WTC11 (cell line): ENCODE measurements around the gene MLEC. TPM values are rescaled to one million over a fixed set of nuclear protein-coding genes. Genes with fewer than 3 reads are reported as not detected.

Source experiments
- ATAC-seq: fragments of 200-7000 bp; cut with Tn5 transposase; 2 replicates; pipeline ENCODE4 v1.10.0; 2021; ENCODE audit warnings: mild to moderate bottlenecking, moderate library complexity
- CTCF ChIA-PET: fragments of 300-600 bp; sonication (Branson Sonifier 250); formaldehyde crosslinking; loops from one replicate; lab custom pipeline; 2021; ENCODE audit warnings: antibody characterized with exemption; lab: Charles Lee
- POLR2A ChIA-PET: fragments of 350-600 bp; sonication (Branson Sonifier 250); formaldehyde crosslinking; loops from one replicate; lab custom pipeline; 2021; ENCODE audit warnings: antibody characterized with exemption; lab: Charles Lee
- DNase-seq: peaks from one replicate; pipeline ENCODE4 v3.0.0; 2021; ENCODE audit warnings: low spot score
- H3K27ac Mint-ChIP-seq: 2 replicates; pipeline ENCODE4 v1.8.0; 2021; ENCODE audit warnings: mixed read lengths
- H3K27me3 Mint-ChIP-seq: 2 replicates; pipeline ENCODE4 v1.8.0; 2021; ENCODE audit warnings: low read depth, mild to moderate bottlenecking, moderate library complexity, mixed read lengths
- H3K36me3 Mint-ChIP-seq: 2 replicates; pipeline ENCODE4 v1.8.0; 2021; ENCODE audit warnings: mixed read lengths
- H3K4me1 Mint-ChIP-seq: 2 replicates; pipeline ENCODE4 v1.8.0; 2022; ENCODE audit warnings: mixed read lengths
- H3K4me3 Mint-ChIP-seq: 2 replicates; pipeline ENCODE4 v1.8.0; 2021; ENCODE audit warnings: mild to moderate bottlenecking, moderate library complexity, mixed read lengths
- H3K9me3 Mint-ChIP-seq: 2 replicates; pipeline ENCODE4 v1.8.0; 2021; ENCODE audit warnings: mixed read lengths
- AR ChIP-seq: fragments of 250-450 bp; sonication (Bioruptor Pico); IDR thresholded peaks from 2 replicates; pipeline ENCODE4 v1.9.0; 2021; ENCODE audit warnings: mild to moderate bottlenecking
- CBFB ChIP-seq: sonication (generic); formaldehyde crosslinking; IDR thresholded peaks from 2 replicates; pipeline ENCODE4 v1.8.1; 2022; ENCODE audit warnings: mild to moderate bottlenecking, low read depth, missing genetic modification reagents
- ELF4 ChIP-seq: sonication (generic); formaldehyde crosslinking; IDR thresholded peaks from 2 replicates; pipeline ENCODE4 v1.8.1; 2022; ENCODE audit warnings: low read depth, mild to moderate bottlenecking, moderate library complexity, missing genetic modification reagents
- EMX1 ChIP-seq: fragments of 250-450 bp; sonication (Bioruptor Pico); IDR thresholded peaks from 2 replicates; pipeline ENCODE4 v1.8.0; 2021; ENCODE audit warnings: mild to moderate bottlenecking
- ESRRA ChIP-seq: sonication (generic); formaldehyde crosslinking; IDR thresholded peaks from 2 replicates; pipeline ENCODE4 v1.8.1; 2022; ENCODE audit warnings: mild to moderate bottlenecking, missing genetic modification reagents, borderline replicate concordance
- GRHL2 ChIP-seq: fragments of 250-450 bp; sonication (Bioruptor Pico); IDR thresholded peaks from 2 replicates; pipeline ENCODE4 v1.8.0; 2022; ENCODE audit warnings: mild to moderate bottlenecking, moderate library complexity; ENCODE audit not compliant: insufficient replicate concordance, severe bottlenecking
- JUN ChIP-seq: sonication (generic); formaldehyde crosslinking; IDR thresholded peaks from 2 replicates; pipeline ENCODE4 v1.8.0; 2023; ENCODE audit warnings: mild to moderate bottlenecking, missing genetic modification reagents
- KAT7 ChIP-seq: sonication (generic); formaldehyde crosslinking; IDR thresholded peaks from 2 replicates; pipeline ENCODE4 v1.8.1; 2023; ENCODE audit warnings: missing genetic modification reagents, mild to moderate bottlenecking, borderline replicate concordance
- MYBL2 ChIP-seq: sonication (generic); formaldehyde crosslinking; IDR thresholded peaks from 2 replicates; pipeline ENCODE4 v1.8.1; 2023; ENCODE audit warnings: mild to moderate bottlenecking, moderate library complexity, missing genetic modification reagents
- NFATC4 ChIP-seq: fragments of 250-450 bp; sonication (Bioruptor Pico); IDR thresholded peaks from 2 replicates; pipeline ENCODE4 v1.9.0; 2021; ENCODE audit warnings: mild to moderate bottlenecking
- NFE2L1 ChIP-seq: sonication (generic); formaldehyde crosslinking; IDR thresholded peaks from 2 replicates; pipeline ENCODE4 v1.8.1; 2023; ENCODE audit warnings: missing genetic modification reagents
- PREB ChIP-seq: sonication (generic); formaldehyde crosslinking; IDR thresholded peaks from 2 replicates; pipeline ENCODE4 v1.8.1; 2022; ENCODE audit warnings: mild to moderate bottlenecking, missing genetic modification reagents, moderate library complexity, borderline replicate concordance
- TEAD1 ChIP-seq: sonication (generic); formaldehyde crosslinking; IDR thresholded peaks from 2 replicates; pipeline ENCODE4 v1.8.0; 2022; ENCODE audit warnings: mild to moderate bottlenecking, missing genetic modification reagents
- TEAD4 ChIP-seq: sonication (generic); formaldehyde crosslinking; IDR thresholded peaks from 2 replicates; pipeline ENCODE4 v1.8.0; 2022; ENCODE audit warnings: mild to moderate bottlenecking, missing genetic modification reagents
- USF1 ChIP-seq: sonication (generic); formaldehyde crosslinking; IDR thresholded peaks from 2 replicates; pipeline ENCODE4 v1.8.0; 2022; ENCODE audit warnings: mild to moderate bottlenecking, missing genetic modification reagents
- ZBTB43 ChIP-seq: sonication (generic); formaldehyde crosslinking; IDR thresholded peaks from 2 replicates; pipeline ENCODE4 v1.8.1; 2023; ENCODE audit warnings: mild to moderate bottlenecking, missing genetic modification reagents
- ZNF219 ChIP-seq: sonication (generic); formaldehyde crosslinking; IDR thresholded peaks from 2 replicates; pipeline ENCODE4 v1.8.0; 2023; ENCODE audit warnings: missing genetic modification reagents, mild to moderate bottlenecking, borderline replicate concordance
- ZNF263 ChIP-seq: sonication (generic); formaldehyde crosslinking; IDR thresholded peaks from 2 replicates; pipeline ENCODE4 v1.8.1; 2022; ENCODE audit warnings: low read depth, mild to moderate bottlenecking, moderate library complexity, missing genetic modification reagents
- ZNF281 ChIP-seq: sonication (generic); formaldehyde crosslinking; IDR thresholded peaks from 2 replicates; pipeline ENCODE4 v1.8.0; 2023; ENCODE audit warnings: mild to moderate bottlenecking, missing genetic modification reagents
- ZNF317 ChIP-seq: sonication (generic); formaldehyde crosslinking; IDR thresholded peaks from 2 replicates; pipeline ENCODE4 v1.8.1; 2023; ENCODE audit warnings: low read depth, mild to moderate bottlenecking, moderate library complexity, missing genetic modification reagents, borderline replicate concordance
- ZNF425 ChIP-seq: fragments of 250-450 bp; sonication (Bioruptor Pico); conservative IDR thresholded peaks from 2 replicates; pipeline ENCODE4 v1.9.0; 2021; ENCODE audit warnings: mild to moderate bottlenecking
- total RNA-seq: library from RNA; stranded (reverse); gene quantifications from 3 replicates; pipeline ENCODE4 v1.2.3, GENCODE V29; 2021
- TF ChIP-seq, protein P1 (sequence below): sonication (generic); formaldehyde crosslinking; IDR thresholded peaks from 2 replicates; pipeline ENCODE4 v1.8.1; 2023; ENCODE audit warnings: mild to moderate bottlenecking, moderate library complexity, missing genetic modification reagents

Gene MLEC
- total RNA-seq, 1 experiment from 2014 or later: 278 TPM

- ChIA-PET CTCF (no interaction called here), POLR2A (no interaction called here)
- no peak overlapping the region for H3K4me3 Mint-ChIP-seq
- DNase-seq (no peak), ATAC-seq (no peak)
- peaks cover 10% of the 10 kb centered on the region for H3K4me1 Mint-ChIP-seq
- peaks cover 1% of the 10 kb centered on the region; the same call in 1 of the 2 replicates for H3K27me3 Mint-ChIP-seq
- TF ChIP-seq GRHL2 (no peak), JUN (CRISPR knock-in tag) (no peak), TEAD4 (CRISPR knock-in tag) (no peak), USF1 (CRISPR knock-in tag) (no peak), ZNF263 (CRISPR knock-in tag) (no peak), CBFB (CRISPR knock-in tag) (no peak), ZNF425 (CRISPR knock-in tag) (no peak), ZBTB43 (CRISPR knock-in tag) (no peak), ELF4 (CRISPR knock-in tag) (no peak), KAT7 (CRISPR knock-in tag) (no peak), MYBL2 (no peak), TEAD1 (CRISPR knock-in tag) (no peak), AR (no peak), ZNF219 (CRISPR knock-in tag) (no peak), ZNF317 (CRISPR knock-in tag) (no peak)
- TF ChIP-seq, protein P1, sequence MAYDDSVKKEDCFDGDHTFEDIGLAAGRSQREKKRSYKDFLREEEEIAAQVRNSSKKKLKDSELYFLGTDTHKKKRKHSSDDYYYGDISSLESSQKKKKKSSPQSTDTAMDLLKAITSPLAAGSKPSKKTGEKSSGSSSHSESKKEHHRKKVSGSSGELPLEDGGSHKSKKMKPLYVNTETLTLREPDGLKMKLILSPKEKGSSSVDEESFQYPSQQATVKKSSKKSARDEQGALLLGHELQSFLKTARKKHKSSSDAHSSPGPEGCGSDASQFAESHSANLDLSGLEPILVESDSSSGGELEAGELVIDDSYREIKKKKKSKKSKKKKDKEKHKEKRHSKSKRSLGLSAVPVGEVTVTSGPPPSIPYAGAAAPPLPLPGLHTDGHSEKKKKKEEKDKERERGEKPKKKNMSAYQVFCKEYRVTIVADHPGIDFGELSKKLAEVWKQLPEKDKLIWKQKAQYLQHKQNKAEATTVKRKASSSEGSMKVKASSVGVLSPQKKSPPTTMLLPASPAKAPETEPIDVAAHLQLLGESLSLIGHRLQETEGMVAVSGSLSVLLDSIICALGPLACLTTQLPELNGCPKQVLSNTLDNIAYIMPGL (CRISPR knock-in tag): no peak
- H3K9me3 Mint-ChIP-seq: no peaks in the 10 kb centered on the region
- peaks cover 68% of the 10 kb centered on the region for H3K36me3 Mint-ChIP-seq
- H3K27ac Mint-ChIP-seq: no peak overlapping the region
Observed at GRCh38 chr12:120720987-120721801, 34.2 kb downstream of the MLEC start.

GRCh38 chr12:120721866-120722265, 34.9 kb downstream of the MLEC start:
- peaks cover 61% of the 10 kb centered on the region for H3K36me3 Mint-ChIP-seq
- ChIA-PET POLR2A (no interaction called here), CTCF (no interaction called here)
- peaks cover 13% of the 10 kb centered on the region for H3K4me1 Mint-ChIP-seq
- H3K27ac Mint-ChIP-seq: no peak overlapping the region
- no peaks in the 10 kb centered on the region for H3K9me3 Mint-ChIP-seq
- H3K4me3 Mint-ChIP-seq: no peak overlapping the region
- no peak for DNase-seq
- ATAC-seq: no peak
- peaks cover 4% of the 10 kb centered on the region; the same call in 1 of the 2 replicates for H3K27me3 Mint-ChIP-seq
- TF ChIP-seq ZNF281 (CRISPR knock-in tag) (no peak), NFATC4 (CRISPR knock-in tag) (no peak), NFE2L1 (CRISPR knock-in tag) (no peak), ZNF317 (CRISPR knock-in tag) (no peak), ESRRA (no peak), JUN (CRISPR knock-in tag) (no peak), EMX1 (CRISPR knock-in tag) (no peak), PREB (CRISPR knock-in tag) (no peak)
